SU-DHL-6 (cell line): Measurements from ENCODE around the gene KBTBD13.

Experiments
- CTCF ChIP-seq: fragments of 200-600 bp; sonication (generic); IDR thresholded peaks from one replicate; pipeline ENCODE4 v1.5.1; 2017; ENCODE audit warnings: antibody characterized with exemption, mild to moderate bottlenecking, low read length, moderate library complexity; ENCODE audit not compliant: insufficient read depth, poor library complexity, severe bottlenecking
- EZH2phosphoT487 ChIP-seq: fragments of 200-600 bp; sonication (generic), shearing (Covaris generic); conservative IDR thresholded peaks from 2 replicates; pipeline ENCODE4 v1.6.1; 2018; ENCODE audit warnings: mild to moderate bottlenecking, antibody characterized with exemption, low read length, moderate library complexity, mixed read lengths

DNA sequence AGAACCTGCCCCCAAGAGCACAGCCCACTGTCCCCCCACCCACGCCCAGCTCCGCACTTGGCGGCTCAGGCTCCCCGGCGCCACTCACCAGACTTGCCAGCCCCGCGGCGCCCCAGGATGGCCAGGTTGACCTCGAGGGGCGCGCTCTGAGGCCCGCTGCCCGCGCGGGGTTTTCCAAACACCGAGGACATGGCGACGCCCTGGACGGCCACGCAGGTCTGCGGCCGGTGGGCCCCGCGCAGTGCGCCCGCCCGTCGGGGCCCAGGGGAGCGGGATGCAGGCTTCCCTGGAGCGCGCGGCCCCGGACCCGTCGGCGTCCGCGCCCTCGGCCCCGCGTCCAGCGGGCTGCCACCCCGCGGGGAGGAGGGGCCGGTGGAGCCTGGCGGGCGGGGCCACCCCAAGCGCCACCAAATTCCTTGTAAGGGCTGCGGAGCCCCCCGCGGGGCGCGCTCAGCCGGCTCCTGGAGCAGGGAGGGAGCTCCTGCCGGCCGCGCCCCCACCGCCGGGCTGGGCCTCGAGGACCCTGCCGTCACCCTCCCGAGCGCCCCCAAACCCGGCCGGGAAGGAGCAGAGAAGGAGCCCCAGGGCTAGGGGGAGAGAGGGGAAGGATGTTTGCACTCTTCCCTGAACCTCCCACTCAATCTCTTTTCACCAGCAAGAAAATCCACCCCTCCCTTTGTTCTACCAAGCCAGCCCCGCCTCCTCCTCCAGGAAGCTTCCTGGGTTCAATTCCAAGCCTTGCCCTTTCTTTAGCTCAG lies 8.7 kb upstream of the KBTBD13 start, which contains the start of gene RASL12:
- TF ChIP-seq CTCF (no peak), EZH2phosphoT487 (no peak)
